ENCODE results near the gene TLR10.
A peak's percentile ranks its signal among the peaks of the same experiment; 100 is the strongest.

TLR10 gene

DNA sequence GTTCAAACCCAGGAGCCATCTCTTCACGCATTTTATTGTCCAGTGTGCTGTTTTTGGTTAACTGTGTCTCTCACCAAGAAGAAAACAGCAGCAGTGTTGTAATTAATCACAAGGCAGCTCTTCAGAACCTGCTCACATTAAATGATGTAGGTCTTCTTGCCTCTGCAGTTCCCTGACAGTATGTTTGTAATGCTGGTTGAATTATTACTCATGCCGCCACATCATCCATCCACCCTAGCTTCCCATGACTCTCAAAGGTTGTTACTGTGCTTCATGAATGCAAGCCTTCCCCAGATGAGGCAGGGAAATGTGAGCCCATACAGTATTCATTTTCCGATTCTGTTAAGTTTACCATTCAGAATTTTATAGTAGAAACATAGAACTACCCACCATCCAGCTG lies 17.4 kb downstream of the TLR10 start:
- no peak for DNase-seq
- no peaks in the 10 kb centered on the region for H3K9me3 ChIP-seq
- TF ChIP-seq, protein P1, sequence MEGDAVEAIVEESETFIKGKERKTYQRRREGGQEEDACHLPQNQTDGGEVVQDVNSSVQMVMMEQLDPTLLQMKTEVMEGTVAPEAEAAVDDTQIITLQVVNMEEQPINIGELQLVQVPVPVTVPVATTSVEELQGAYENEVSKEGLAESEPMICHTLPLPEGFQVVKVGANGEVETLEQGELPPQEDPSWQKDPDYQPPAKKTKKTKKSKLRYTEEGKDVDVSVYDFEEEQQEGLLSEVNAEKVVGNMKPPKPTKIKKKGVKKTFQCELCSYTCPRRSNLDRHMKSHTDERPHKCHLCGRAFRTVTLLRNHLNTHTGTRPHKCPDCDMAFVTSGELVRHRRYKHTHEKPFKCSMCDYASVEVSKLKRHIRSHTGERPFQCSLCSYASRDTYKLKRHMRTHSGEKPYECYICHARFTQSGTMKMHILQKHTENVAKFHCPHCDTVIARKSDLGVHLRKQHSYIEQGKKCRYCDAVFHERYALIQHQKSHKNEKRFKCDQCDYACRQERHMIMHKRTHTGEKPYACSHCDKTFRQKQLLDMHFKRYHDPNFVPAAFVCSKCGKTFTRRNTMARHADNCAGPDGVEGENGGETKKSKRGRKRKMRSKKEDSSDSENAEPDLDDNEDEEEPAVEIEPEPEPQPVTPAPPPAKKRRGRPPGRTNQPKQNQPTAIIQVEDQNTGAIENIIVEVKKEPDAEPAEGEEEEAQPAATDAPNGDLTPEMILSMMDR (IDR thresholded peaks at IDR 0.05; ENCODE audit: low read depth, low read length): no peak
- no peaks in the 10 kb centered on the region for H3K4me1 ChIP-seq
- peaks cover 3% of the 10 kb centered on the region; the same call in 1 of the 2 replicates for H3K27me3 ChIP-seq
- H3K36me3 ChIP-seq: no peaks in the 10 kb centered on the region
- no peak overlapping the region for H3K4me3 ChIP-seq (ENCODE audit: low read depth, low read length)

DNA sequence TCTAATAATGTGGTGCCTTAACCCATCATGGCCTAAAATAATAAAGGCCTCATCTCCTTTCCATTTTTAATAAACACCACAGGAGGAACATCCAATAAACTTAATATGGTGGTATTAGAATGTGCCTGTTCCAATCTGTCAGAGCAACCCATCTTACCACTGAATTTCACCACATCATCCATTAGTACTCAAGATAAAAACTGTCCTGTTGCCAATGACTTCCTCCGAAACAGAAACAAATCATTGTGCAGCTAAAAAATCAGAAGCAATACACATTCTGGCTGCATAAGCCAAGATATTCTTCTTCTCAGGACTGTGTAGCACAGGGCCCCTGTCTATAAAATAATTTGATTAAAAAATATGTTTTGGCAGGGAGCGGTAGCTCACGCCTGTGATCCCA lies 18.5 kb downstream of the TLR10 start:
- Histone ChIP-seq H3K4me3 (ENCODE audit: low read depth, low read length) (no peak overlapping the region), H3K9me3 (no peaks in the 10 kb centered on the region), H3K4me1 (no peaks in the 10 kb centered on the region), H3K27me3 (peaks cover 3% of the 10 kb centered on the region; the same call in 1 of the 2 replicates), H3K36me3 (no peaks in the 10 kb centered on the region)
- TF ChIP-seq, protein P1 (IDR thresholded peaks at IDR 0.05; ENCODE audit: low read depth, low read length): no peak
- no peak for DNase-seq

DNA sequence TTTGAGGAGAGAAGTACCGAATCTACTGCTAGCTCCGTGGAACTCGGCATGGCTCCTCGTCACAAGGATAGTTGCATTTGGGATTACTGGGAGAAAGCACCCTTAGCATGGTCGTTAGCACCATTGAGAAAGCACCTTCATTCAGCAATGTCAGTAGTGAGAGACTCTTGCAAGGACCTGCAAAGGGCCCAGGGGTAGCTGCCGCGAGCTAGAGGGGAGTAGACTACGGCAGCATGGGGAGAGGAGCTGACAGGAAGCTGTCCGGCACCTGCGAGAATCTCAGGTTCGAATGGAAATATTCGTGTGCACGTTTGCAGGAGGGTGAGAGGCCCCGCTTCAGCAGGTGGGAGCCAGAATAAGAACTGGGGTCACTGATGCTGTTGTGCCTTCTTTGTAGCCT lies 20.2 kb downstream of the TLR10 start:
- TF ChIP-seq, protein P1 (IDR thresholded peaks at IDR 0.05; ENCODE audit: low read depth, low read length): no peak
- Histone ChIP-seq H3K9me3 (no peaks in the 10 kb centered on the region), H3K4me1 (no peaks in the 10 kb centered on the region)

DNA sequence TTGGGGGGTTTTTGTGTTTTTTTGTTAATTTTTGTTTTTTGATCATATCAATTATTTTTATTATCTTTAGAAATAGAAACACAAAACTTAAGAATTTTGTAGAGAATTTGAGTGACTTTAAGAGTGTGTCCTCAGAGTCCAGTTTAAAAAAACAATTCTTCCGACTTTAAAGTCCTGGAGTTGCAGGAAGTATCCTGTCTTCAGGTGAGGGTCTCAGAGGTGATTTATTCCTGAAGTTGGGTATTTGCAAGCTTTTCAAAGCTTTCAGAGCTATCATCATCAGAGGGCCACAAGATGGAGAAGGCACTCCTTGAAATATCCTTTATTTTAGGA lies 23.0 kb downstream of the TLR10 start:
- no peak for DNase-seq
- H3K36me3 ChIP-seq: no peaks in the 10 kb centered on the region

More for the DNA sequence above, 20.2 kb downstream of the TLR10 start:
- no peaks in the 10 kb centered on the region for H3K36me3 ChIP-seq
- no peaks in the 10 kb centered on the region for H3K27me3 ChIP-seq
- no peak overlapping the region for H3K4me3 ChIP-seq (ENCODE audit: low read depth, low read length)
- DNase-seq: no peak

DNA sequence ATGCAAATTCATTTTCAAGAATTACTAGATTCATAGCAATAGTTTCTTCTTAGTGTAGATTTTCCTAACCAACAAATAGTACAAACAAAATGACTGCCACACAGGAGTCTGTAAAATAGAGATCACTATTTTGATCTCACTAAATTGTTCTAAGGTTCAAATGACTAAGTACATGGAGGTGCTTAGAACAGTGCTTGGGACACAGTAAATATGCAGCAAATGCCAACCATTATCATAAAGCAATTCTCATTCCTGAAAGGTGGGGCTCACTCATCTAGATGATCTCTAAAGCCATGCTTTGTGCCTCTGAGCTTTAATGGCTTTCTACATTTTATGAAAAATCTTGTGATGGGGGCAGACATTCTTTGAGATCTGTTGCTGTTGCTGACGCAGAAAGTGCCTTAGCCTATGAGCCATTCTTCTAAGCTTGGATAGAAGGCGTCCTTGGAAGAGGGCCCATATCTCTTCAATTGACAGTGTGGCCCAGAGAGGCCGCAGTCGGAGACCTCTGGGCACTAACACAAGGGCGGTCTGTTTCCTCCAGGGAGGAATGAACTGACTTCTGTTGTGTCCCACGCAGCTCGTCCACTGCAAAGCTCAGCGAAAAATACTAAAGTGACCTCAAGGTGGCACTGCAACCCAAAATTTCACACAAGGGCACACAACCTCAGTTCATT lies 23.5 kb downstream of the TLR10 start:
- no peaks in the 10 kb centered on the region for H3K4me1 ChIP-seq
- H3K4me3 ChIP-seq (ENCODE audit: low read depth, low read length): no peak overlapping the region
- H3K36me3 ChIP-seq: no peaks in the 10 kb centered on the region
- DNase-seq: peak; percentile 22
- TF ChIP-seq, protein P1 (IDR thresholded peaks at IDR 0.05; ENCODE audit: low read depth, low read length): peak; percentile 67
- no peaks in the 10 kb centered on the region for H3K9me3 ChIP-seq
- no peaks in the 10 kb centered on the region for H3K27me3 ChIP-seq

More for the DNA sequence above, 23.0 kb downstream of the TLR10 start:
- TF ChIP-seq, protein P1 (IDR thresholded peaks at IDR 0.05; ENCODE audit: low read depth, low read length): no peak
- no peaks in the 10 kb centered on the region for H3K4me1 ChIP-seq
- H3K27me3 ChIP-seq: no peaks in the 10 kb centered on the region
- no peak overlapping the region for H3K4me3 ChIP-seq (ENCODE audit: low read depth, low read length)
- H3K9me3 ChIP-seq: no peaks in the 10 kb centered on the region

DNA sequence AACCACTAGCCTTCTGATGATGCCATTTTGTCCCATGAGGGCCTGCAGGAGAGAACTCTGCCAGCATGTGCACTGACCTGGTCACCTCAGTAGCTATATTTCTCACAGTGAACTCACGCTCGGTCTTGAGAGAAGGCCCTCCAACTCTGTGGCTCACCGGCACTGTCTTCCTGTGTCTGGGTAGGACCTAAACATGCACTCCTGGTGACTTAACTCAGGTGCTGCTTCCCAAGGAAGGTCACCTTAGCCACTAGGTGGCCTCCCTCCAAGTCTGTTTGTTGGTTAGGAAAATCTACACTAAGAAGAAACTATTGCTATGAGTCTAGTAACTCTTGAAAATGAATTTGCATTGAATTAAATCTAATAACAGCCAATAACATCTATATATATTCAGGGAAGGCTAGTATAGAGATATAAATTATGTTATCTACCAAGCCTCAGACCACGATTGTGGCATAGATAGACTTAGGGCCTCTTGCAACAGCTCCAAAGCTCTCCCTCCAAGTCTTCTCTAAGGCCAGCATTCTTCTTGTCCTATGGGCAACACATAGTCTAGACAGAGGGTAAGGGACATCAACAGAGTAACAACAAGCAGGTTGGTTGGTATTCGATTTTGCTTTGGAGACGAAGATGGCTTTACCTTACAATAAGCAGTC lies 24.7 kb downstream of the TLR10 start:
- TF ChIP-seq, protein P1 (IDR thresholded peaks at IDR 0.05; ENCODE audit: low read depth, low read length): peak; percentile 38
- no peaks in the 10 kb centered on the region for H3K27me3 ChIP-seq
- H3K9me3 ChIP-seq: no peaks in the 10 kb centered on the region
- no peak for DNase-seq
- H3K4me3 ChIP-seq (ENCODE audit: low read depth, low read length): no peak overlapping the region
- no peaks in the 10 kb centered on the region for H3K36me3 ChIP-seq
- no peaks in the 10 kb centered on the region for H3K4me1 ChIP-seq
